Measurements from ENCODE around the gene HELZ. TPM values are rescaled to one million over a fixed set of nuclear protein-coding genes. Genes with fewer than 3 reads are reported as not detected.

The HELZ gene
- polyA plus RNA-seq, 1 of the 3 experiments (the other 2 are of a cell fraction): 4.3 TPM

DNA sequence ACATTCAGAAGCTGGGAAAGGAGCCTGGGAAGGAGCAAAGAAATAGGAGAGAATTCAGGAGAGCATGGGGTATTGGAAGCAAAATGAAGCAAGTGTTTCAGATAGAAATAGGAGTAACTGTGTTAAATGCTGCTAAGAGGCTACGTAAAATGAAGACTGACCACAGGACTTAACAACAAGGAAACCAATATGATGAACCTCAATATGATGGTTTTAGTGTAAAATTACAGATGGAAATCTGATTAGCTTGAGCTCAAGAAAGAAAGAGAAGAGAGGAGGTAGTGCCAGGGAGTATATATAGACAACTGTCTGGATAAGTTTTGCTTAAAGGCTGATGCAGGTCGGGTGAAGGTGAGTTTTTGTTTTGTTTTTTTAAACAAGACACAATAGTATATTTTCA, 92.2 kb downstream of the HELZ start:
- Histone ChIP-seq H4K20me1 (ENCODE audit: insufficient read depth) (no peaks in the 10 kb centered on the region), H3K4me3 (ENCODE audit: low read depth in 2 of 2, low read length in 1 of 2) (no peak overlapping the region), H3F3A (replicated peaks; ENCODE audit: insufficient read depth) (peaks cover 42% of the 10 kb centered on the region), H3K79me2 (ENCODE audit: insufficient read depth) (0 out of 2 replicates have a peak, but pooled peaks cover 7% of the 10 kb centered on the region), H3K9me2 (no peaks in the 10 kb centered on the region), H3K4me1 (ENCODE audit: control insufficient read depth in 1 of 2, insufficient read depth in 2 of 2, low read depth in 1 of 2, low read length in 1 of 2) (peaks cover 10 to 15% of the 10 kb centered on the region in 2 experiments; a peak in 3 of 4 replicates), H3K9ac (no peak overlapping the region), H3K27me3 (ENCODE audit: insufficient read depth) (no peaks in the 10 kb centered on the region), H2AFZ (ENCODE audit: low read depth) (no peak overlapping the region), H3K9me3 (no peaks in the 10 kb centered on the region), H3K4me2 (no peak overlapping the region), H3K27ac (ENCODE audit: low read depth in 2 of 2, low read length in 1 of 2) (peak overlapping the region; percentile 11 to 81; a peak in 1 of 4 replicates), H3K36me3 (replicated peaks in 1 of 2; ENCODE audit: control insufficient read depth in 1 of 2, insufficient read depth in 2 of 2, low read length in 1 of 2) (peaks cover 37 to 56% of the 10 kb centered on the region in 2 experiments)
- CTCF ChIA-PET: interaction anchor here (0.5 to 9.1 kb wide), 8 partner anchors 15 to 424 kb away, joined by 3 to 77 read pairs (median 3); no protein-coding TSS in a partner anchor
- POLR2A ChIA-PET: no interaction called here
- TF ChIP-seq EP300 (IDR thresholded peaks at IDR 0.05; ENCODE audit: borderline replicate concordance in 1 of 2, low read depth in 1 of 2, low read length in 1 of 2) (no peak), RCOR1 (IDR thresholded peaks at IDR 0.05; ENCODE audit: low read length) (no peak), MXI1 (IDR thresholded peaks at IDR 0.05; ENCODE audit: low read depth, low read length) (no peak), RXRA (IDR thresholded peaks at IDR 0.05; ENCODE audit: borderline replicate concordance, low read depth) (no peak), TAF1 (IDR thresholded peaks at IDR 0.05; ENCODE audit: borderline replicate concordance, low read depth, low read length) (no peak), GATA2 (CRISPR knock-in tag; IDR thresholded peaks at IDR 0.05) (no peak)
- no peak for DNase-seq
- WGBS (ENCODE audit: low lambda C conversion rate): 89% methylated on average over 2 of the region's 2 CpGs

GRCh38 chr17:67151717-67152116, 93.3 kb downstream of the HELZ start:
- Histone ChIP-seq H3K4me3 (ENCODE audit: low read depth in 2 of 2, low read length in 1 of 2) (no peak overlapping the region), H3K27me3 (ENCODE audit: insufficient read depth) (no peaks in the 10 kb centered on the region), H3K36me3 (replicated peaks in 1 of 2; ENCODE audit: control insufficient read depth in 1 of 2, insufficient read depth in 2 of 2, low read length in 1 of 2) (peaks cover 42 to 57% of the 10 kb centered on the region in 2 experiments), H4K20me1 (ENCODE audit: insufficient read depth) (no peaks in the 10 kb centered on the region), H3K4me1 (ENCODE audit: control insufficient read depth in 1 of 2, insufficient read depth in 2 of 2, low read depth in 1 of 2, low read length in 1 of 2) (peaks cover 4 to 13% of the 10 kb centered on the region in 2 experiments; a peak in 2 of 4 replicates), H3K9me3 (no peaks in the 10 kb centered on the region), H3F3A (replicated peaks; ENCODE audit: insufficient read depth) (peaks cover 33% of the 10 kb centered on the region), H3K79me2 (ENCODE audit: insufficient read depth) (0 out of 2 replicates have a peak, but pooled peaks cover 7% of the 10 kb centered on the region), H3K9me2 (no peaks in the 10 kb centered on the region), H3K27ac (ENCODE audit: low read depth in 2 of 2, low read length in 1 of 2) (peak overlapping the region; percentile 53 to 81; a peak in 3 of 4 replicates), H3K9ac (0 out of 2 replicates have a peak overlapping the region, but pooled peaks have one; percentile 8), H2AFZ (ENCODE audit: low read depth) (no peak overlapping the region), H3K4me2 (peak overlapping the region; percentile 30; the same call in 1 of the 2 replicates)
- ChIA-PET CTCF (interaction anchor here (0.6 kb wide), 1 partner anchor 424 kb away, joined by 3 read pairs; no protein-coding TSS in a partner anchor), POLR2A (no interaction called here)
- no peak for DNase-seq
- TF ChIP-seq, protein P1, sequence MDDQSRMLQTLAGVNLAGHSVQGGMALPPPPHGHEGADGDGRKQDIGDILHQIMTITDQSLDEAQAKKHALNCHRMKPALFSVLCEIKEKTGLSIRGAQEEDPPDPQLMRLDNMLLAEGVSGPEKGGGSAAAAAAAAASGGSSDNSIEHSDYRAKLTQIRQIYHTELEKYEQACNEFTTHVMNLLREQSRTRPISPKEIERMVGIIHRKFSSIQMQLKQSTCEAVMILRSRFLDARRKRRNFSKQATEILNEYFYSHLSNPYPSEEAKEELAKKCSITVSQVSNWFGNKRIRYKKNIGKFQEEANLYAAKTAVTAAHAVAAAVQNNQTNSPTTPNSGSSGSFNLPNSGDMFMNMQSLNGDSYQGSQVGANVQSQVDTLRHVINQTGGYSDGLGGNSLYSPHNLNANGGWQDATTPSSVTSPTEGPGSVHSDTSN (IDR thresholded peaks at IDR 0.05): peak; percentile 36; the same call in 1 of the 2 replicates
- TF ChIP-seq, protein P2, sequence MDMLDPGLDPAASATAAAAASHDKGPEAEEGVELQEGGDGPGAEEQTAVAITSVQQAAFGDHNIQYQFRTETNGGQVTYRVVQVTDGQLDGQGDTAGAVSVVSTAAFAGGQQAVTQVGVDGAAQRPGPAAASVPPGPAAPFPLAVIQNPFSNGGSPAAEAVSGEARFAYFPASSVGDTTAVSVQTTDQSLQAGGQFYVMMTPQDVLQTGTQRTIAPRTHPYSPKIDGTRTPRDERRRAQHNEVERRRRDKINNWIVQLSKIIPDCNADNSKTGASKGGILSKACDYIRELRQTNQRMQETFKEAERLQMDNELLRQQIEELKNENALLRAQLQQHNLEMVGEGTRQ (IDR thresholded peaks at IDR 0.05; ENCODE audit: borderline replicate concordance, low read depth, low read length): no peak
- TF ChIP-seq POLR2AphosphoS5 (IDR thresholded peaks at IDR 0.05; ENCODE audit: low read depth, low read length) (0 out of 2 replicates have a peak, but pooled peaks have one; percentile 36), SMC3 (IDR thresholded peaks at IDR 0.05; ENCODE audit: low read depth, low read length) (no peak), TCF12 (IDR thresholded peaks at IDR 0.05) (peak; percentile 12; the same call in 1 of the 2 replicates), SIN3A (IDR thresholded peaks at IDR 0.05; ENCODE audit: borderline replicate concordance, low read depth, low read length) (no peak), NFIC (IDR thresholded peaks at IDR 0.05; ENCODE audit: borderline replicate concordance) (no peak), JUND (IDR thresholded peaks at IDR 0.05) (peak; percentile 72), FOSL2 (IDR thresholded peaks at IDR 0.05; ENCODE audit: borderline replicate concordance, low read depth) (peak; percentile 80; the same call in 1 of the 2 replicates), EZH2phosphoT487 (IDR thresholded peaks at IDR 0.05; ENCODE audit: borderline replicate concordance, low read depth) (no peak)
- 62% methylated on average over 2 of the region's 2 CpGs for WGBS (ENCODE audit: low lambda C conversion rate)
